HCT116 (cell line): ENCODE data around the gene KLF3. TPM values are rescaled to one million over a fixed set of nuclear protein-coding genes. Genes with fewer than 3 reads are reported as not detected.

Source experiments
- ATAC-seq: fragments of 200-7000 bp; cut with Tn5 transposase; 2 replicates; pipeline ENCODE4 v1.9.1; 2020; ENCODE audit warnings: mild to moderate bottlenecking, moderate library complexity
- BruUV-seq: library from RNA; stranded (reverse); fragments of 400-500 nt; replicated peaks from 2 replicates; lab custom pipeline; 2021; lab: Mats Ljungman, UMichigan
- CTCF ChIA-PET: fragments of 300-600 bp; sonication (Branson Sonifier 250); formaldehyde crosslinking; loops from one replicate; lab custom pipeline; 2021; ENCODE audit warnings: antibody characterized with exemption; lab: Charles Lee
- POLR2A ChIA-PET: fragments of 300-600, 350-600 bp; sonication (Branson Sonifier 250); formaldehyde crosslinking; loops from one replicate; lab custom pipeline; 2021; ENCODE audit warnings: antibody characterized with exemption; lab: Charles Lee
- RAD21 ChIA-PET, 2 experiments: fragments of 300-600 bp; sonication (Branson Sonifier 250); formaldehyde crosslinking; loops; one replicate each; lab custom pipeline; 2023; ENCODE audit warnings: low total read pairs in 2 of 2; ENCODE audit not compliant: uncharacterized antibody in 2 of 2, unreplicated experiment in 2 of 2, low non-redundant PET in 1 of 2; lab: Charles Lee
- DNase-seq: peaks from one replicate; pipeline ENCODE4 v3.0.0-alpha.2; 2010; ENCODE audit warnings: low read depth, low spot score
- H2AFZ ChIP-seq: fragments of 200-600 bp; shearing (Covaris generic), sonication (generic); 2 replicates; pipeline ENCODE4 v1.6.1; 2017; ENCODE audit warnings: low read depth, mixed run types, mixed read lengths, antibody characterized with exemption, low read length; ENCODE audit not compliant: poor library complexity, severe bottlenecking
- H3K27ac ChIP-seq: 2 replicates; pipeline ENCODE4 v1.5.1; 2012; ENCODE audit warnings: low read depth, low read length
- H3K27me3 ChIP-seq: fragments of 200-600 bp; sonication (generic); 2 replicates; pipeline ENCODE4 v1.6.1; 2016; ENCODE audit warnings: mixed run types, low read length, mixed read lengths; ENCODE audit not compliant: insufficient read depth
- H3K36me3 ChIP-seq, 2 experiments: fragments of 200-500 bp in 1 of 2; fragments of 200-600 bp in 1 of 2; sonication (Bioruptor generic) in 1 of 2; sonication (generic) in 1 of 2; 2 replicates each; pipeline versions ENCODE4 v1.5.1 to v1.6.1; 2014 to 2016; ENCODE audit warnings: low read length in 2 of 2, inconsistent platforms in 1 of 2, mixed read lengths in 1 of 2, mixed run types in 1 of 2; ENCODE audit not compliant: insufficient read depth in 2 of 2, control insufficient read depth in 1 of 2
- H3K4me1 ChIP-seq, 2 experiments: fragments of 200-600 bp in 1 of 2; sonication (generic) in 1 of 2; 2 replicates each; pipeline versions ENCODE4 v1.5.1 to v1.6.1; 2012 to 2017; ENCODE audit warnings: low read length in 2 of 2, inconsistent platforms in 1 of 2, mild to moderate bottlenecking in 1 of 2, mixed read lengths in 1 of 2, mixed run types in 1 of 2, moderate library complexity in 1 of 2; ENCODE audit not compliant: insufficient read depth in 2 of 2, control insufficient read depth in 1 of 2
- H3K4me2 ChIP-seq: fragments of 200-600 bp; sonication (generic); 2 replicates; pipeline ENCODE4 v1.6.1; 2017; ENCODE audit warnings: mixed run types, low read length, mixed read lengths
- H3K4me3 ChIP-seq, 2 experiments: fragments of 200-600 bp in 1 of 2; sonication (generic) in 1 of 2; replicated peaks in 1 of 2; 2 replicates each; pipeline ENCODE4 v1.5.1; 2011 to 2016; ENCODE audit warnings: low read length in 2 of 2, control low read depth in 1 of 2, low read depth in 1 of 2, mild to moderate bottlenecking in 1 of 2, mixed read lengths in 1 of 2, mixed run types in 1 of 2
- H3K79me2 ChIP-seq: fragments of 200-600 bp; sonication (generic); 2 replicates; pipeline ENCODE4 v1.6.1; 2017; ENCODE audit warnings: mild to moderate bottlenecking, mixed run types, low read length, moderate library complexity, mixed read lengths; ENCODE audit not compliant: insufficient read depth
- H3K9ac ChIP-seq: fragments of 200-600 bp; sonication (generic); 2 replicates; pipeline ENCODE4 v1.6.1; 2016; ENCODE audit warnings: low read length, mixed read lengths
- H3K9me2 ChIP-seq: fragments of 200-600 bp; sonication (generic), shearing (Covaris generic); 2 replicates; pipeline ENCODE4 v1.6.1; 2017; ENCODE audit warnings: mixed run types, mild to moderate bottlenecking, moderate library complexity; ENCODE audit not compliant: insufficient read depth
- H3K9me3 ChIP-seq, 2 experiments: fragments of 200-500 bp in 1 of 2; fragments of 200-600 bp in 1 of 2; sonication (Bioruptor generic) in 1 of 2; sonication (generic) in 1 of 2; 2 replicates each; pipeline ENCODE4 v1.6.1; 2014 to 2017; ENCODE audit warnings: low read length in 2 of 2, mixed read lengths in 2 of 2, inconsistent platforms in 1 of 2, low read depth in 1 of 2, mild to moderate bottlenecking in 1 of 2, mixed run types in 1 of 2, moderate library complexity in 1 of 2; ENCODE audit not compliant: control insufficient read depth in 1 of 2, insufficient read depth in 1 of 2
- H4K20me1 ChIP-seq: fragments of 200-600 bp; sonication (generic), shearing (Covaris generic); 2 replicates; pipeline ENCODE4 v1.6.1; 2017; ENCODE audit warnings: mixed run types, mild to moderate bottlenecking, moderate library complexity; ENCODE audit not compliant: insufficient read depth
- ATF3 ChIP-seq: IDR thresholded peaks from 2 replicates; pipeline ENCODE4 v1.6.1; 2012
- CBX3 ChIP-seq: IDR thresholded peaks from 2 replicates; pipeline ENCODE4 v1.6.1; 2012; ENCODE audit warnings: low read depth
- CEBPB ChIP-seq: IDR thresholded peaks from 2 replicates; pipeline ENCODE4 v1.6.1; 2012; ENCODE audit warnings: low read depth
- ELF1 ChIP-seq: IDR thresholded peaks from 2 replicates; pipeline ENCODE4 v1.6.1; 2012; ENCODE audit warnings: low read depth, borderline replicate concordance
- EZH2 ChIP-seq: fragments of 200-600 bp; sonication (generic); IDR thresholded peaks from 2 replicates; pipeline ENCODE4 v1.6.1; 2017; ENCODE audit warnings: antibody characterized with exemption, mixed run types
- POLR2A ChIP-seq: IDR thresholded peaks from 2 replicates; pipeline ENCODE4 v1.7.0; 2011; ENCODE audit warnings: borderline replicate concordance; ENCODE audit not compliant: insufficient read depth, insufficient read length; ENCODE audit errors: extremely low read depth
- POLR2AphosphoS5 ChIP-seq: IDR thresholded peaks from 2 replicates; pipeline ENCODE4 v1.6.1; 2011; ENCODE audit warnings: mild to moderate bottlenecking, low read depth, low read length, moderate library complexity
- RAD21 ChIP-seq: IDR thresholded peaks from 2 replicates; pipeline ENCODE4 v1.6.1; 2012; ENCODE audit warnings: low read depth, mild to moderate bottlenecking
- SRF ChIP-seq: IDR thresholded peaks from 2 replicates; pipeline ENCODE4 v1.6.1; 2012; ENCODE audit warnings: low read depth
- YY1 ChIP-seq: IDR thresholded peaks from 2 replicates; pipeline ENCODE4 v1.6.1; 2011; ENCODE audit warnings: low read length, low read depth, moderate library complexity, mild to moderate bottlenecking; ENCODE audit not compliant: insufficient replicate concordance; ENCODE audit errors: extremely low read depth
- ZBTB33 ChIP-seq: IDR thresholded peaks from 2 replicates; pipeline ENCODE4 v1.6.1; 2011; ENCODE audit warnings: mild to moderate bottlenecking, low read length, moderate library complexity; ENCODE audit not compliant: insufficient replicate concordance; ENCODE audit errors: extremely low read depth
- ZNF274 ChIP-seq: fragments of 200-500 bp; sonication (Bioruptor generic); IDR thresholded peaks from 2 replicates; pipeline ENCODE4 v1.6.1; 2014; ENCODE audit warnings: mild to moderate bottlenecking, low read depth, low read length, inconsistent platforms
- intact Hi-C: fragments of 100-400 bp; cut with micrococcal nuclease; formaldehyde crosslinking; loops from 2 replicates; pipeline ENCODE4 v1.10.0; 2022
- total RNA-seq: library from RNA; stranded (reverse); gene quantifications from one replicate; pipeline ENCODE4 v1.2.1, GENCODE V29; 2021; ENCODE audit not compliant: unreplicated experiment

The KLF3 gene
- total RNA-seq, 1 experiment from 2014 or later, result 44.2 TPM

GRCh38 chr4:38696697-38697096 is 32.7 kb downstream of the KLF3 start:
- ChIA-PET RAD21 (no interaction called here), CTCF (no interaction called here), POLR2A (no interaction called here)
- DNase-seq, result no peak
- intact Hi-C loops, result no loop called here
- Histone ChIP-seq H3K4me1 (peaks cover 0 to 1% of the 10 kb centered on the region in 2 experiments; a peak in 3 of 4 replicates), H3K9me3 (no peaks in the 10 kb centered on the region), H4K20me1 (no peaks in the 10 kb centered on the region), H3K36me3 (peaks cover 23 to 43% of the 10 kb centered on the region in 2 experiments; a peak in 3 of 4 replicates), H3K27ac (no peak overlapping the region), H3K9me2 (no peaks in the 10 kb centered on the region), H3K79me2 (no peaks in the 10 kb centered on the region), H3K4me2 (no peak overlapping the region), H3K4me3 (no peak overlapping the region), H2AFZ (no peak overlapping the region), H3K27me3 (no peaks in the 10 kb centered on the region), H3K9ac (no peak overlapping the region)
- TF ChIP-seq ELF1 (no peak), ZBTB33 (no peak), EZH2 (no peak), ZNF274 (no peak), POLR2AphosphoS5 (no peak), YY1 (no peak), RAD21 (no peak), CBX3 (no peak), ATF3 (no peak), POLR2A (no peak), CEBPB (no peak), SRF (no peak)
- no peak for ATAC-seq
- no TSS peak for BruUV-seq
